Right atrium auricular region (tissue), 2 donors: ENCODE data around the gene RAD1. TPM values are rescaled to one million over a fixed set of nuclear protein-coding genes. Genes with fewer than 3 reads are reported as not detected.
A peak's percentile ranks its signal among the peaks of the same experiment; 100 is the strongest.

Experiments used
- DNase-seq: peaks from one replicate; pipeline ENCODE4 v3.0.0-alpha.2; 2019; ENCODE audit warnings: low spot score
- H3K27ac ChIP-seq, 2 donors: fragments of 200-600 bp; sonication (generic); 1 replicate in 1 of 2; 2 replicates in 1 of 2; pipeline ENCODE4 v1.5.1; 2016 to 2019
- H3K27me3 ChIP-seq, 2 donors: fragments of 200-600 bp; sonication (generic); one replicate each; pipeline versions ENCODE4 v1.5.1 to v1.6.0; 2017 to 2019
- H3K36me3 ChIP-seq: fragments of 200-600 bp; sonication (generic); one replicate; pipeline ENCODE4 v1.5.1; 2016
- H3K4me1 ChIP-seq, 2 donors: fragments of 200-600 bp; sonication (generic); one replicate each; pipeline versions ENCODE4 v1.5.1 to v1.6.0; 2017 to 2019
- H3K4me3 ChIP-seq, 2 donors: fragments of 200-600 bp; sonication (generic); 1 replicate in 1 of 2; 2 replicates in 1 of 2; pipeline ENCODE4 v1.5.1; 2017 to 2019; ENCODE audit warnings: mild to moderate bottlenecking in 1 of 2, moderate library complexity in 1 of 2
- H3K9me3 ChIP-seq, 2 donors: fragments of 200-600 bp; sonication (generic); one replicate each; pipeline ENCODE4 v1.5.1; 2019
- total RNA-seq, 2 donors: library from RNA; depleted of rRNA; stranded (reverse); fragments of >200 nt; gene quantifications; one replicate each; pipeline ENCODE4 v1.1.0, GENCODE V29; 2016
- TF ChIP-seq, protein P1 (sequence below), 2 donors: fragments of 200-600 bp; sonication (generic); IDR thresholded peaks; one replicate each; pipeline ENCODE4 v1.5.1; 2019; ENCODE audit warnings: antibody characterized with exemption in 2 of 2

The RAD1 gene
- total RNA-seq, 2 donors from 2014 or later, result 16.6 to 20.1 TPM

DNA sequence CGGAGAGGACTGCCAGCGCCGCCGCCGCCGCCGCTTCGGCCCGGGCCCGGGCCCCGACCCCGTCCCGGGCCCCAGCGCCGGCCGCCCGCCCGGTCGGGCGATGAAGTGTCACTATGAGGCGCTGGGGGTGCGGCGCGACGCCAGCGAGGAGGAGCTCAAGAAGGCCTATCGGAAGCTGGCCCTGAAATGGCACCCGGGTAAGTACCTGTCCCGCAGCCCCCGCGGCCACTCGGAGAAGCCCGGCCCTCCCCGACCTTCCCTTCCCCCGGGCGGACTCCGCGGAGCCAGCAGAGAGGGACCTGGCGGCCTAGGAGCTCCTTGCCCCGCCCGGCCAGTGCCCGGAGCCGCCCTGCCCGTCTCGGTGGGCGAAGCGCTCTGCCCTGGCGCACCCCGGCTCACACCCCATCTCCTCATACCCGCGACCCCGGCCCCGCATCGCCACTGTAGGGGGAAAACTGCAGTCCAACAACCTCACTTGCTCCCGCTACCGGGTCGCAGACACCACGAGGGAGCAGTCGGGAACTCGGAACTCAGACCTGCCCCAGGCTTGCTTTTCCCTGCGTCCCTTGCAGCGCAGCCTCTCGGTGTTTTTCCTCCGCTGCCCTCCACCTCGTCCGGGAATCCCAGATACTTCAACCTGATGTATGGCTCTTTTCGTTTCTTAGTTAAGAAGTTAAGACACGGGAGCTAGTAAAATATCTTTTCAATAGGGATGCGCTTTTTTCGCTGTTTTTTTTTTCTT is 14.6 kb upstream of the RAD1 start:
- Histone ChIP-seq H3K4me3 (peak overlapping the region; percentile 86 to 92), H3K27ac (peak overlapping the region; percentile 96 to 99), H3K36me3 (peaks cover 16% of the 10 kb centered on the region), H3K27me3 (no peaks in the 10 kb centered on the region), H3K9me3 (no peaks in the 10 kb centered on the region), H3K4me1 (peaks cover 0 to 22% of the 10 kb centered on the region in 2 donors)
- peak; percentile 91 for DNase-seq
- TF ChIP-seq, protein P1, sequence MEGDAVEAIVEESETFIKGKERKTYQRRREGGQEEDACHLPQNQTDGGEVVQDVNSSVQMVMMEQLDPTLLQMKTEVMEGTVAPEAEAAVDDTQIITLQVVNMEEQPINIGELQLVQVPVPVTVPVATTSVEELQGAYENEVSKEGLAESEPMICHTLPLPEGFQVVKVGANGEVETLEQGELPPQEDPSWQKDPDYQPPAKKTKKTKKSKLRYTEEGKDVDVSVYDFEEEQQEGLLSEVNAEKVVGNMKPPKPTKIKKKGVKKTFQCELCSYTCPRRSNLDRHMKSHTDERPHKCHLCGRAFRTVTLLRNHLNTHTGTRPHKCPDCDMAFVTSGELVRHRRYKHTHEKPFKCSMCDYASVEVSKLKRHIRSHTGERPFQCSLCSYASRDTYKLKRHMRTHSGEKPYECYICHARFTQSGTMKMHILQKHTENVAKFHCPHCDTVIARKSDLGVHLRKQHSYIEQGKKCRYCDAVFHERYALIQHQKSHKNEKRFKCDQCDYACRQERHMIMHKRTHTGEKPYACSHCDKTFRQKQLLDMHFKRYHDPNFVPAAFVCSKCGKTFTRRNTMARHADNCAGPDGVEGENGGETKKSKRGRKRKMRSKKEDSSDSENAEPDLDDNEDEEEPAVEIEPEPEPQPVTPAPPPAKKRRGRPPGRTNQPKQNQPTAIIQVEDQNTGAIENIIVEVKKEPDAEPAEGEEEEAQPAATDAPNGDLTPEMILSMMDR (IDR thresholded peaks at IDR 0.05), result no peak

- TF ChIP-seq, protein P1 (IDR thresholded peaks at IDR 0.05), result no peak
- peaks cover 19% of the 10 kb centered on the region for H3K36me3 ChIP-seq
- H3K27me3 ChIP-seq, result no peaks in the 10 kb centered on the region
- peak within 1 kb of the TSS; percentile 96 to 99 for H3K27ac ChIP-seq
- peak; percentile 95 for DNase-seq
- no peaks in the 10 kb centered on the region for H3K9me3 ChIP-seq
- H3K4me3 ChIP-seq, result peak within 1 kb of the TSS; percentile 86 to 92
- H3K4me1 ChIP-seq, result peaks cover 0 to 22% of the 10 kb centered on the region in 2 donors
Measured at GRCh38 chr5:34929134-34929719, 13.9 kb upstream of the RAD1 start, which contains the start of gene DNAJC21. Gene DNAJC21, plus strand, starts transcription at chr5:34929559. Its CDS starts 261 bp downstream, at chr5:34929820.

DNA sequence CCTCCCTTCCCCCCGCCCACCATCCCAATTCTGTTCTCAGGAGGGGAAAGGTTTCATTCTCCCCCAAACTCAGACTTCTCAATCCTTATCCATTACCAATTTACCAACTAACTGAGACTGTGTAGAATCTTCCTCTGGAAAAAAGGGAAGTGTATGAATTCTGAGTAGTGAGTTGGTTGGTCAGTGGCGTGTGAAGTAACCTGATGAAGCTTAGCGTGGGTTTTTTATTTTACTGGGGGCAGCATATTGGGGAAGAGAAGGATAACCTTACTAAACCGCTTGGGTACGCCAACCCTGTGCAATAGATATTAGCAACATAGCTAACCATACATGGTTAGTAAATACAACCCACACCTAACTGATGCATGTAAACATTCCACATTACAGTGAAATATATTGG is 13.0 kb upstream of the RAD1 start:
- no peaks in the 10 kb centered on the region for H3K27me3 ChIP-seq
- peaks cover 0 to 27% of the 10 kb centered on the region in 2 donors for H3K4me1 ChIP-seq
- TF ChIP-seq, protein P1 (IDR thresholded peaks at IDR 0.05), result no peak
- H3K27ac ChIP-seq, result no peak overlapping the region
- H3K4me3 ChIP-seq, result no peak overlapping the region
- no peaks in the 10 kb centered on the region for H3K9me3 ChIP-seq
- peaks cover 29% of the 10 kb centered on the region for H3K36me3 ChIP-seq
- DNase-seq, result no peak

DNA sequence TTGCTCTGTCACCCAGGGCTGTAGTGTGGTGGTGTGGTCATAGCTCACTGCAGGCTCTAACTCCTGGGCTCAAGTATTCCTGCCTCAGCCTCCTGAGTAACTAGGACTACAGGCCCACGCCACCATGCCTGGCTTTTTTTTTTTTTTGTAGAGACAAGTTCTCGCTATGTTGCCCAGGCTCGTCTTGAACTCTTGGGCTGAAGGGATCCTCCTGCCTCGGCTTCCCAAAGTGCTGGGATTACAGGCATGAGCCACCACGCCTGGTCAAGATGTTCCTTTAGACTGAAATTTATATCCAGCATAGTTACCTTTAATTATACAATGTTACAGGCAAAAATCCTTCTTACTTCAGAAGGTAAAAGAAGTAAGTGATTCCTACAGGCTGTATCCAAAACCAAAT is 12.5 kb upstream of the RAD1 start:
- Histone ChIP-seq H3K9me3 (no peaks in the 10 kb centered on the region), H3K27ac (no peak overlapping the region), H3K27me3 (no peaks in the 10 kb centered on the region), H3K36me3 (peaks cover 34% of the 10 kb centered on the region), H3K4me1 (peaks cover 0 to 27% of the 10 kb centered on the region in 2 donors), H3K4me3 (no peak overlapping the region)
- no peak for DNase-seq
- TF ChIP-seq, protein P1 (IDR thresholded peaks at IDR 0.05), result no peak

- no peaks in the 10 kb centered on the region for H3K9me3 ChIP-seq
- H3K36me3 ChIP-seq, result peaks cover 43% of the 10 kb centered on the region
- no peaks in the 10 kb centered on the region for H3K27me3 ChIP-seq
- no peak overlapping the region for H3K4me3 ChIP-seq
- DNase-seq, result no peak
- H3K4me1 ChIP-seq, result peaks cover 0 to 24% of the 10 kb centered on the region in 2 donors
- TF ChIP-seq, protein P1 (IDR thresholded peaks at IDR 0.05), result no peak
- no peak overlapping the region for H3K27ac ChIP-seq
Measured at GRCh38 chr5:34926318-34926888, 11.1 kb upstream of the RAD1 start.
